Activated CD4-positive, alpha-beta T cell treated with anti-CD3 and anti-CD28 coated beads, Interleukin-2, amount 50 U/mL, for 16 hours (primary cell): Measurements from ENCODE around the gene MROH2A.

Experiments used
- DNase-seq: peaks from one replicate; pipeline ENCODE4 v3.0.0-alpha.2; 2020

MROH2A gene

DNA sequence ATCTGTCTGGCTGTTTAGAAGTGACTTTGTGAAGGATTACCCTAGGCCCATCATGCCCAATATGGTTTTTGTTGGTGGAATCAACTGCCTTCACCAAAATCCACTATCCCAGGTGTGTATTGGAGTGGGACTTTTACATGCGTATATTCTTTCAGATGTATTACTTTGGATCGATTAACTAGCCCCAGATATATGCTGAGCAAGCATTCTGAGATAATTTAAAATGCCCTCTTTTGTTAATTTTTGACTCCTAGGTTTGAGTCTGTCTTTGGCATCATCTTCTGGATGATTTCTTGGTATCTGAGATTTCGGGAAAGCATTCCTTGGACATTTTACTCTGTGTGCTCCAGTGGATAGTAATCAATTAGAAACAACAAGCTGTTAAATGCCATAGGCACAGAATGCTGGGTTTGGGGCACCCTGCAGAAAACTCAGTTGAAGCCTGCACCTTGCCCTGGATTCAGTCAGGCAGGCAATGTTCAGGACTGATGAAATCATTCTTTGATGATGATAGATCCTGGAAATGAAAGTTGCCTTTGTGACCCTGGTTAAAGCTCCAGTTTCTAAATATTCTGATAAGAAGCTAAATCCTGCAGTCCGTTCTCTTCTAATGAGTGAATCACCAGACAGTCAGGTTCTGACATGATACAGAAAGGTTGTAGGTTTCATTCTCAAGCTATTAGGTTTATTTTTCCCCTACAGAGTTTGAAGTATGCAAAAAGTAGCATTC, 16.9 kb upstream of the MROH2A start:
- no peak for DNase-seq

DNA sequence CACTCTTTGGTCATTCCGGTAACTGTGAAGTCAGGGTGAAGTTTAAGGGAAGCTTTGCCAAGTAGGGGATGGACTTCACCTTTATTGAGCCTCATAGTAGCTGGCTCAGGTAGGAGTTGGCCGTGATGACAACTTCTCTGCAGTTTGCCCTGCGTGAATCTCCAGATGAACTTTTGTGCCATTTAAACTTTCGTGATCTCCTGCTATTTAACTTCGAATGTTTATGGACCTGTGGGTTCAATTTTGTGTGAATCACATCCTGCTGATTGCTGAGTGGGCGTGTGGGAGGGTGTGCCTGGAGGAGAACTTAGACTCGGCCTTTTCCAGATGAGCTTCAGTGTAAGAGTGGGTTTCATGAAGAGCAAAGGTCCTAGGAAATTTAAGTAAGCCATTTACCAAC, 13.9 kb upstream of the MROH2A start:
- DNase-seq: no peak

DNA sequence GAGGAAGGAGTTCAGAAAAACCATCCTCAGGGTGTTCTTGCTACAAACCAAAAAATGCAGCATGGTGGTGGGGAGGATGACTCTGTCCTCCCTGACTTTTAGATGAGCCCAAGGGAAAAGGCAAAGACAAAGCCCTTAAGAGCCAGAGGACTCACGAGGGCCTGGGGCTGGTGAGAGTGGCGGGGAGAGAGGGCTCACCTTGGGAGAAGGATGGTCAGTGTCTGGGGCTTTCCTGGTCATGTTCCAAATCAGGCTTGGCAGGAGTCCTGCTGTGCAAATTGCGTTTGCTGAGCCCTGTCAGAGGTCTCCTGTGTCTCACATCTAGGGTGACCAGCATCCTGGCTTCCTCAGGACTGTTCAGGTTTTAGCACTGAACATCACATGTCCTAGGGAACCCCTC, 13.4 kb upstream of the MROH2A start:
- no peak for DNase-seq

DNA sequence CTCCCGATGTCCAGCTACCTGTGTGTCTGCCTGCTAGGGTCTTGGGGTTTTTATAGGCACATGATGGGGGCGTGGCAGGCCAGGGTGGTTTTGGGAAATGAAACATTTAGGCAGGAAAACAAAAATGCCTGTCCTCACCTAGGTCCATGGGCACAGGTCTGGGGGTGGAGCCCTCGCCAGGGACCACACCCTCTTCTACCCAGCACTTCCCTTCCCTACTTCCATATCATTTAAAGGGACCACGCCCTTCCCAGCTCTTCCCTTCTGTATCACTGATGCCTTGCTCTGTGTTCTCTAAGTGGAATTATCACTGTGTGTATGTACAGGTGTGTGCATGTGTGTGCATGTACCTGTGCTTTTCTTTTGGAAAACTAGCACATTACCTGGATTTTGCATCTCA, 11.7 kb upstream of the MROH2A start:
- no peak for DNase-seq

DNA sequence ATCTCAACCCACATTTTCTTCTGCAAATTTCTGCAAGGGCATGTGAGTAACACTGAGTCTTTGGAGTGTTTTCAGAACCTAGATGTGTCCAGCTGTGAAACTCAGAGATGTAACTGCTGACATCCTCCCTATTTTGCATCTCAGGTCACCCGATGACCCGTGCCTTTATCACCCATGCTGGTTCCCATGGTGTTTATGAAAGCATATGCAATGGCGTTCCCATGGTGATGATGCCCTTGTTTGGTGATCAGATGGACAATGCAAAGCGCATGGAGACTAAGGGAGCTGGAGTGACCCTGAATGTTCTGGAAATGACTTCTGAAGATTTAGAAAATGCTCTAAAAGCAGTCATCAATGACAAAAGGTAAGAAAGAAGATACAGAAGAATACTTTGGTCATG, 10.1 kb upstream of the MROH2A start:
- DNase-seq: no peak

DNA sequence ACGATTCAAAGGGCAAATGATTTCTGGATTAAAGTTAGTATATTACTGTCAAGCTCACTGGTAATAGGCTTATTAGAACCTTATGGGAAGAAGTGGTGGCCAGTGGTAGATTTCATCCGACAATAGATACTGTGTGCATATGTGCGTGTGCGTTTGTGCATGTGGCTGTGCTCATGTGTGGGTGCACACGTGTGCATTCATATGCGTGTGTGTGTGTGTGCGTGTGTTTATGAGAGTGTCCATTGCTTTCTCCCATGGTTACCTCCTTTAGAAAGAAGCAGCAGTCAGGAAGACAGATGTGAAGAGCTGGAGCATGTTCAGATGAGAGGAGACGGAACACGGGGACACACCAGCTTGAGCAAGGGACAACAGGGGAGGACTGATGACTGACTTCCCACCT, 8.9 kb upstream of the MROH2A start:
- no peak for DNase-seq

DNA sequence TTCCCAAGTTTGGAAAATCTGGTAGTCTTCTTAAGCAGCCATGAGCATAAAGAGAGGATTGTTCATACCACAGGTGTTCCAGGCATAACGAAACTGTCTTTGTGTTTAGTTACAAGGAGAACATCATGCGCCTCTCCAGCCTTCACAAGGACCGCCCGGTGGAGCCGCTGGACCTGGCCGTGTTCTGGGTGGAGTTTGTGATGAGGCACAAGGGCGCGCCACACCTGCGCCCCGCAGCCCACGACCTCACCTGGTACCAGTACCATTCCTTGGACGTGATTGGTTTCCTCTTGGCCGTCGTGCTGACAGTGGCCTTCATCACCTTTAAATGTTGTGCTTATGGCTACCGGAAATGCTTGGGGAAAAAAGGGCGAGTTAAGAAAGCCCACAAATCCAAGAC, 6.0 kb upstream of the MROH2A start:
- DNase-seq: no peak

DNA sequence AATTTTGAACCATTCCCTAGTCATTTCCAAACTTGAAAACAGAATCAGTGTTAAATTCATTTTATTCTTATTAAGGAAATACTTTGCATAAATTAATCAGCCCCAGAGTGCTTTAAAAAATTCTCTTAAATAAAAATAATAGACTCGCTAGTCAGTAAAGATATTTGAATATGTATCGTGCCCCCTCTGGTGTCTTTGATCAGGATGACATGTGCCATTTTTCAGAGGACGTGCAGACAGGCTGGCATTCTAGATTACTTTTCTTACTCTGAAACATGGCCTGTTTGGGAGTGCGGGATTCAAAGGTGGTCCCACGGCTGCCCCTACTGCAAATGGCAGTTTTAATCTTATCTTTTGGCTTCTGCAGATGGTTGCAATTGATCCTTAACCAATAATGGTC, 5.5 kb upstream of the MROH2A start:
- no peak for DNase-seq

DNA sequence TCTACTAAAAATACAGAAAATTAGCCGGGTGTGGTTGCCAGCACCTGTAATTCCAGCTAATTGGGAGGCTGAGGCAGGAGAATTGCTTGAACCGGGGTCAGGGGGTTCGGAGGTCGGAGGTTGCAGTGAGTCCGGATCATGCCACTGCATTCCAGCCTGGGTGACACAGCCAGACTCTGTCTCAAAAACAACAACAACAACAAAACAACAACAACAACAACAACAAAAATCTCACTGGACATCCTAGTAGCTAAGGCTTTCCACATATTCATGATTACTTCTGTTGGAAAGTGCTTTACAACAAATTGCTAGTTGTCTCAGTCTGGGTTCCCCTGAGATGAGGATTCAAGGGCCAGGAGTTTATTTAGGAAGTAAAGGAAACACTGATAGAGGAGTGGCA, 4.3 kb upstream of the MROH2A start:
- DNase-seq: no peak

DNA sequence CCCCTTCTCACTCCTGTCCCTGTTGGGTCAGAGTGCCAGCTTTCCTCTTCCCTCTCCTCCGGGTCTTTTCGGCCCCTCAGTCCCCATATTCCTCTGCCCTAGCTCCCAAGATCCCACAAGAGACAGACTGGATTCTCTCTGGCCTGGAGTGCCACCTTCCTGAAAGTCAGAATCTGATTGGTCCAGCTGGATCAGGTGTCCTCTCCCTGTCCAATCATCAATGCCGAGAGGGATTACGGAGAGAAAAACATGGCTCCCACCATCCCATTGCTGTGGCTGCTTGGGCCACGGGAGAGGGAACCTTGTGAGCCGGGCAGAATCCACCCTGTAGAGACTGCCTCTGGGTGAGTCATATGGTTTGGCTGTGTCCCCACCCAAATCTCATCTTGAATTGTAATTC, 2.7 kb upstream of the MROH2A start:
- DNase-seq: no peak

DNA sequence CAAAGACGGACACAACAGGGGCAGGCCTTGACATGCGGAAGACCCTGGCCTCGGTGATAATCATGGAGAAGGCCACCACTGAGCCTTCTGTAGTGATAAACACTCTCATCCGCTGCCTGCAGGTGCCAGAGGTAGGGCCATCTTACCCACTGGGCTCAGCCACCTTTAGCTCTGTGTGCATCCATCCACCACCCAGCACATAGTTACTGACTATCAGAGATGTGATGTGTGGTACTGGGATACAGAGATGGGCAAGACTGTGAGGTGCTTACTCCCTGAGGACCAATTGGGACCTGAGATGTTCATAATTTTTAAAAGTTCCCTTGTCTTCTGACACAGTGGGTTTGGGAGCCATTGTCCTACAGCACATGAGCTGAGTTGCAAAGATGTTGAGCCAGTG, 1.6 kb downstream of the MROH2A start:
- no peak for DNase-seq

DNA sequence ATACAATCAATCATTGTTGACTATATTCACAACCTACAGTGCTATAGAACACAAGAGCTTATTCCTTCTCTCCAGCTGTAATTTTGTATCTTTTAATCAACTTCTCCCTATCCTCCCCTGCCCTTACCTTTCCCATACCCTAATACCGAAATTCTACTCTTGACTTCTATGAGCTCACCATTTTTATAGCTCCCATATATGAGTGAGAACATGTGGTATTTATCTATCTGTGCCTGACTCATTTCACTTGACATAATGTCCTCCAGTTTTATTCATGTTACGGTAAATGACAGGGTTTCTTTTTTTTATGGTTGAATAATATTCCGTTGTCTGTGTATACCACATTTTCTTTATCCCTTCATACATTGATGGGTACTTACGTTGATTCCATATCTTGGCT, 2.6 kb downstream of the MROH2A start:
- no peak for DNase-seq

DNA sequence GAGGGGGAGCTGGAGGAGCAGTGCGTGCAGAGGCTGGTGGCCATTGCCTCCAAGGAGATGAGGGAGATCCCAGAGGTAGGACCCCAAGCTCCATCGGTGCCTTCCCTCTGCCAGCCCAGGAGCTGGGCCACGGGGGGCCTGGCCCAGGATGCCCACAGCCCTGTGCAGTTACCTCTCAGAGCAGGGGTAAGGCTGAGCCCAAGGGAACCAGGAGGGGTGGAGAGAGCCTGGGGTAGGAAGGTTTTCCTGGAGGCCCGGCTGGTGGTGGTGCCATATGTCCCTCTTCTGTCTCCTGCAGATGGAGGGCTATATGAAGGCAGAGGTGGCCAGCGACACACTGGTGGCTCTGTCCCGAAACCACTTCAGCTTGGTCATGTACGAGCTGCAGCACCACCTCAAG, 11.4 kb downstream of the MROH2A start:
- DNase-seq: no peak

DNA sequence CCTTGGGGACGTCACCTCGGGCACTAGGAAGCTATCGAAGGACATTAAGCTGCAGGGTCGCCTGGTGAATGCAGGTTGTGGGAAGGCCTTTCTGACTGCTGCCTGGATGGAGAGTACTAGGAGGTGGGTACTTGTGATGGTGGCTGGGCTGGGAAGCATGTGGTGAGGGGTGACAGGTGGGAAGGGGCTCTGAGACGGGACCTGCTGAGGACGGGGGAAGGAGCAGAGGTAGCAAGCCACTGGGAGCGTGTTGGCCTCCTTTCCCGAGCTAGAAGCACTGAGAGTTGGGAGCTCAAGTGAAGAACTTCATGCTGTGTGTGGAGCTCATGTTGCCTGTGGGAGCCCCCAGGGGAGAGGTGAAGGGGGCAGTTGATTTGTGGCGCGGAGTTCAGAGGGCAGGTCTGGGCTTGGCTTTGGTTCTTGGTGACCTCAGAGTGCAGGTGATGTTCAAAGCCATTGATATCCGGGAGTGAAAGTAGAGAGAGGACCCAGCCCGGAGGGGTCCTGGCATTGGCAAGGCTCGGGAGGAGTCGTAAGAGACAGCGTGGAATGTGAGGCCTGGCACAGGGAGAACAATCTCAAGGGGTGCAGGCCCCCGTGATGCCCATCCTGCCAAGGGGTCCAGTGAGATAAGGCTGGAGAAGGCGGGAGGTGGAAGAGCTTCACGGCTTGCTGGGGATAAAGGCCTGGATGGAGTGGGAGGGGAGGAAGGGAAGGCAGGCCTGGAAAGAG, 13.2 kb downstream of the MROH2A start:
- no peak for DNase-seq

DNA sequence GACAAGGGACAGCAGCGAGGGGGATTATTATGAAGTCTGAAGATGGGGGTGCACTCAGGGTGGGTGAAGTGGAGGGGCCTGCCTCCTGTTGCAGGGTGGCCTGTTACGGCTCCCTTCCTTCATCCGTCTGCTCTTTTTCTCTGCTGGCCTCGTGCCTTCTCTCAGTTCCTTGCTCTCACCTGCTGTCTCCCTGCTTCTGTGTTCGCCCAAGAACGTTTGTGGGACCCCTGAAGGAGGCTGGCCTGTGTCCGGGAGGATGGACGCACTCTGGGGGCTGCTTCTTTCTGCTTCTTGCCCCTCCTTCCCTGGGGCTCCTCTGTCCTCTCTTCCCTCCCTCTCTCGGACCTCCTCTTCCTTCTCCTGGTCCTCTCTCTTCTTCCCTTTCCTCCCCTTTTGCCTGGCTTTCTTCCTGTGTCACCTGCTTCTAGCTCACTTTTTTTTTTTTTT, 13.8 kb downstream of the MROH2A start:
- no peak for DNase-seq

DNA sequence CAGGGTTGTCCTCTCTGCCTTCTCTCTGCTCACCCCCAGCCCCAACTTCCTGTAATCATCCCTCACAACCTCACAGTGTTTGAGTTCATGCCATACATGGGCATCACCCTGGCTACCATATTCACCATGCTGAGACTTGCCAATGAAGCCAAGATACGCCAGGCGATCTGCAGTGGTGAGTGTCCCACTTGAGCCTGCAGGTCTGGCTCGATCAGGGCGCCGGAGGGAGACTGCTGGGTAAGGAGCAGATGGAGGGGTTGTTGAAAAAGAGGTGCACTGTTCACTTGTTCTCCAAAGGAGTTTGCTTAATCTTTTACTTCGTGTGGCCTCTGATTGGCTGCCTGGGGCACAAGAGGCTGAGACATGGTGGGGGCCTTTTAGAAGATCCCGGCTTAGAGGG, 14.6 kb downstream of the MROH2A start:
- no peak for DNase-seq

DNA sequence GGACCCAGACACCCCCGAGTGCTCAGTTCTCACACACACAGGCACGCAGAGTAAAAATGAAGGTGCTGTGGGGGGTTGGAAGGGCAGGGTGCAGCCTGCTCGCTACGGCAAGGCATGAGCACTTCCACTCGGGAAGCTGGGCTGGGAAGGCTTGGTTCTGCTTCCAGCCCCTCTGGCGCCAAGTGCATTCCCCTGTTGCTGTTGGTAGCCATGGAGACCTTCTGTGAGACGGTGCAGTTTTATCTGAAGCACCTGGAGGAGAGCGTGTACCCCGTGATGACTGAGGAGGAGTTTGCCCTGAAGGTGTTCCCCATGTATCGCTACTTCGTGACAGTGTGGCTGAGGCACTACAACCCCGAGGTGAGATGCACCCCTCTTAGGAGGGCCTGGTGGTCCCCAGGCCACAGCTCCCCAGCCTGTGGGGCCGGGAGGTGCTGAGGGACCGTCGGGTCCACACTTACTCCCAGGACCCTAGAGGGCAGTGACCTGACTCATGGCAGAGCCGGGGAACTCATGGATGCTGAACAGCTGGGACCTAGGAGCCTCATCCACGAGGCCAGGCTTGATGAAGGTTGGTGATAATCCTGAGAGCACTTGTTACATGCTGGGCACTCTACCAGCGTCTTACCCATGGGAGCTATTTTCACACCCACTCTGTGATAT, 15.5 kb downstream of the MROH2A start:
- DNase-seq: no peak

DNA sequence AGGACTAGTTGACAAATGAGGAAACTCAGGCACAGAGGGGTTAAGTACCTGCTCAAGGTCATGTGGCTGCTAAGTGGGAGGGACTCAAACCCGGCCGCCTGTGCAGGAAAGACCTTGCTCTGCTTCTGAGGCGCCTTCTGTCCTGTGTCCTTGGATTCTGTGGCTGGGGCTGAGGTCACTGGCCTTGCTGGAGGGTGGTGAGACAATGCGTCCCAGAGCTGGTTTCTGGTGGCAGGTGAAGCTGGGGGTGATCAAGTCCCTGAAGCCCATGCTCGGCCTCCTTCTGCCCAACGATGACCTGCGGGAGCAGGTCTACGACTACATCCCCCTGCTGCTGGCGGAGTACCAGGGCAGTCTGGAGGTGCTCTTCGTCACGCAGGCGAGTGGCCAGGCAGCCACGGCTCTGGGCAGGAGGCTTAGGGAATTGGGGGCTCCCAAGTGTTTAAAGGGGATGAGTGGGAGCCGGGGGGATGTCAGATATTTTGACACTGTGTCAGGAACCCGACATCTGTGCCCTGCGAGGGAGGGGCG, 16.1 kb downstream of the MROH2A start:
- no peak for DNase-seq

DNA sequence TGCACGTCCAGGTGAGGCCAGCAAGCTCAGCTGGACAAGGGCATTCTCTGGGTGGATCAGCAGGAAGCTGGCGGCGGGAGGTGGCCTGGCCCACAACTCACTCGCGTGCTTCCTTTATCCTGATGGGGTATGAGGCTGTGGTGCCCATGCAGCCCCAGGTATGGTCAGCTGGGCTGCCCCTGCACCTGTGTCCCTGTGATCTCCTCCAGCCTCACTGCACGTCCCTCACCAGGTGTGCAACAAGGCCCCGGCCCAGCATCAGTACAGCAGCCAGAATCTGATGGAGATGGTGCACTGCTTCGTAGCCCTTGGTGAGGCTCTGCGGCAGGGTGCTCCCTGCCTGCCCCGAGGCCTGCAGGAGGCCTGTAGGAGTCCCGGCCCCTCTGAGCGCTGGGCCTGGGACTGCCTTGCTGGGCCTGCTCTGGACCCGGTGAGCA, 17.6 kb downstream of the MROH2A start:
- no peak for DNase-seq

DNA sequence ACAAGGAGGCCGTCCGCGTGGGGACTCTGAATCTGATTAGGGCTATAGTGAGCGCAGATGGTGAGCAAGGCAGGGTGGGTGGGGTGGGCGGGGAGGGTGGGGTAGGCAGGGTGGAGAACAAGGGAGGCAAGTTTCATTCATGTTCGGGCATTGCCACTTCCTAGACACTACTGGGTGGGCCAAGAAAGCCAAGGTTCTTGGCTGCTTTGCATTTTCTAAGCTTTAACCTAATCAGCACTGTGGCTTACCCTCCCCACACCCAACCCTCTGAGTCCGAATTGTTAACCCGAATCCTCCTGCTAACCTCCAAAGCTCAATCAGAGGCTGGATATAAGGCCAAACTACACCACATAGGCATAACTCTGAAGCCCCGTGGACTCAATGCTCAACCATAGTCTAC, 18.1 kb downstream of the MROH2A start:
- DNase-seq: no peak

DNA sequence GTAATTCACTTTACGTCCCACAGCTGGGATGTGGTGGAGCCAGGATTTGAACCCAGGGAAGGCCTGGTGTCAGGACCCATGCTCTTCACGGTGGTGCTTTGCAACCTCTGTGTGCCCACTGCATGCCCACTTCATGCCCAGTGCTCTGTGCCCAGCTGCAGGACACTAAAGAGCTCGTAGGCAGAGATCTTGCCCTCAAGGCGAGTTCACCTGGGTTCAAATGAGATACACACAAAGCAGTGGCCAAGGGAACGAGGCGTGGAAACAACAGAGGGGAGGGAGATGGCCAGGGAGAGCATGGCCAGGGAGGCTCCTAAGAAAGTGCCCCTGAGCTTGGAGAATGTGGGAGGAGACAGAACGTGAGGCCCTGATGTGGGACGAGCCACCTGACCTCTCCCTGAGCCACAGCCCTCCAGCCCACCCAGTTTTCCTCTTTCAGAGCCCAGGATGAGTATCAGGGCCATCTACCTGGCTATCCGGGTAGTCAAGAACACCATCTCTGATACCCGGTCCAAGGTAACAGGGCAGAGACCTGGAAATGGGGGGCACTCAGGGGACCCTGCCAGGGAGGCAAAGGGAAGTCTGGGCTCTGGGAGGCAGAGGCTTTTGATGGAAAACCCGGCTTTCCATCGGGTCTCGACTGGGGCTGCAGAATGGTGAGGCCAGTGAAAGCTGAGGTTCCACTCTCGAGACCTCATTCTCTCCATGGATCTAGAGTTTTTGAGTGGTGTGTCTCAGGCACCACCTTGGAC, 20.4 kb downstream of the MROH2A start:
- no peak for DNase-seq

DNA sequence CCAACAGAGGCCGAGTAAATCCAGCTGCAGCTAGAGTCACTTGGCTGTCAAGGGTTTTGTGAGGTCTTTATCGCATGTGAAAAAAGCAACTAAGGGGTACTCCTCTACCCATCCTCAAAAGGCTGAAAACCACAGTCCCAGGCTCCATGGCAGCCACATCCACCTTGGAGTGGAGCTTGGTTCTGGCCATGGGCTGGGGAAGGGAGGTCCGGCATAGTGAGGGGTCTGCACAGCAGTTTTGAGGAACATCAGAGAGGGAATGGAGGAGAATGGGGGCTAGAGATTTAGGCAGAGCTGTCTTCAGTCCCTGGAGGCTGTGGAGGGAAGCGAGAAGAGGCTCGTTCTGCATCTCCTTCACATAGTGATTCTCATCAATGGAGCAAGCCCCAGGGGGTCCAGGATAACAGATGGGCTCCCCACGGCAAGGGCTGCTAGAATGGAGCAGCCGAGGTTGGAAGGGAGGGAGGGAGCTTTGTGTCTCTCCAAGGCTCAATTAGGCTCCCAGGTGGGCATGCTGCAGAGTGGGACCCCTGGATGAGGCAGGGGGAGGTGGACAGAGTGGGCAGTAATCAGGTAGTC, 21.0 kb downstream of the MROH2A start:
- DNase-seq: no peak

DNA sequence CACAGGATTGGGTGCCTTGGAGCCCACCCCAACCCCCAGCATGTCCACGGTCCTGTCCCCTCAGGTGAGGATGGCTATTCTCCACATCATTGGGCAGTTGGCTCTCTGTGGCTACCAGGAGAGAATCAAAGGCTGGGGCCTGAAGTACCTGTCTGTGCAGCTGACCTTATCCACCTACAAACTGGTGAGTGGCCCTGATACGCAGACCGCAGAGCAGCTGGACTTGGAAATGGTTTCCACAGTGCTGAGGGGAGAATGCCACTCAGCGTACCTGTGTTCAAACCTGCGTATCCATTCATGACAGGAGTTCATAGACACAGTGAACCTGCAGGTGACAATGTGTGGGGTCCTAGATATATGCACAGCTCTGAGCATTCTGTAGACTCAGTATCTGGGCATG, 21.6 kb downstream of the MROH2A start:
- no peak for DNase-seq
